Liver (tissue), 9 donors: ENCODE measurements around the gene LPIN3. TPM values are rescaled to one million over a fixed set of nuclear protein-coding genes. Genes with fewer than 3 reads are reported as not detected.

Experiments used
- DNase-seq: peaks from one replicate; pipeline ENCODE4 v3.0.0-alpha.2; 2017; ENCODE audit warnings: low spot score
- H3K27ac ChIP-seq, 2 donors: one replicate each; pipeline ENCODE4 v1.7.0; 2013; ENCODE audit warnings: inconsistent platforms in 2 of 2, low read length in 2 of 2, control low read depth in 1 of 2, low read depth in 1 of 2, mild to moderate bottlenecking in 1 of 2
- H3K27me3 ChIP-seq, 4 donors: one replicate each; pipeline versions ENCODE4 v1.6.1 to v1.7.0; 2013; ENCODE audit warnings: low read length in 3 of 4, inconsistent platforms in 1 of 4, mild to moderate bottlenecking in 1 of 4, moderate library complexity in 1 of 4; ENCODE audit not compliant: control insufficient read depth in 4 of 4, insufficient read depth in 4 of 4
- H3K36me3 ChIP-seq, 4 donors: one replicate each; pipeline versions ENCODE4 v1.6.1 to v1.7.0; 2013; ENCODE audit warnings: low read length in 3 of 4, mild to moderate bottlenecking in 3 of 4, low read depth in 1 of 4, moderate library complexity in 1 of 4; ENCODE audit not compliant: control insufficient read depth in 4 of 4, insufficient read depth in 3 of 4
- H3K4me1 ChIP-seq, 4 donors: one replicate each; pipeline versions ENCODE4 v1.6.1 to v1.7.0; 2013; ENCODE audit warnings: low read length in 3 of 4, mild to moderate bottlenecking in 3 of 4, moderate library complexity in 1 of 4; ENCODE audit not compliant: control insufficient read depth in 4 of 4, insufficient read depth in 4 of 4
- H3K4me3 ChIP-seq, 3 donors: one replicate each; pipeline versions ENCODE4 v1.6.1 to v1.7.0; 2013; ENCODE audit warnings: low read length in 3 of 3, control low read depth in 1 of 3, low read depth in 1 of 3, mild to moderate bottlenecking in 1 of 3
- H3K9ac ChIP-seq, 2 donors: one replicate each; pipeline ENCODE4 v1.7.0; 2013; ENCODE audit warnings: low read length in 2 of 2, mild to moderate bottlenecking in 2 of 2, moderate library complexity in 2 of 2, control low read depth in 1 of 2, low read depth in 1 of 2
- H3K9me3 ChIP-seq, 4 donors: one replicate each; pipeline versions ENCODE4 v1.6.1 to v1.7.0; 2013; ENCODE audit warnings: low read length in 3 of 4; ENCODE audit not compliant: control insufficient read depth in 4 of 4
- ATF3 ChIP-seq: IDR thresholded peaks from 2 replicates; pipeline ENCODE4 v1.6.1; 2016; ENCODE audit warnings: antibody characterized with exemption
- CTCF ChIP-seq: fragments of 150-350 bp; IDR thresholded peaks from 2 replicates; pipeline ENCODE4 v1.5.1; 2017; ENCODE audit warnings: improper control_type of control experiment, low read depth, low read length; ENCODE audit not compliant: missing input control
- EGR1 ChIP-seq, 2 donors: IDR thresholded peaks; 2 replicates each; pipeline ENCODE4 v1.6.1; 2016 to 2018; ENCODE audit warnings: antibody characterized with exemption in 2 of 2, low read depth in 2 of 2
- FOXA2 ChIP-seq: IDR thresholded peaks from 2 replicates; pipeline ENCODE4 v1.6.1; 2016; ENCODE audit warnings: antibody characterized with exemption
- GABPA ChIP-seq, 2 donors: IDR thresholded peaks in 1 of 2; conservative IDR thresholded peaks in 1 of 2; 2 replicates each; pipeline ENCODE4 v1.6.1; 2016; ENCODE audit warnings: antibody characterized with exemption in 2 of 2, mild to moderate bottlenecking in 1 of 2, moderate library complexity in 1 of 2
- HNF4G ChIP-seq: IDR thresholded peaks from 2 replicates; pipeline ENCODE4 v1.6.1; 2016; ENCODE audit warnings: antibody characterized with exemption
- JUND ChIP-seq, 2 donors: IDR thresholded peaks; 2 replicates each; pipeline ENCODE4 v1.6.1; 2016; ENCODE audit warnings: antibody characterized with exemption in 2 of 2
- MAX ChIP-seq: IDR thresholded peaks from 2 replicates; pipeline ENCODE4 v1.6.1; 2016; ENCODE audit warnings: antibody characterized with exemption
- NR2F2 ChIP-seq: IDR thresholded peaks from 2 replicates; pipeline ENCODE4 v1.6.1; 2016; ENCODE audit warnings: antibody characterized with exemption
- REST ChIP-seq: IDR thresholded peaks from 2 replicates; pipeline ENCODE4 v1.6.1; 2016; ENCODE audit warnings: antibody characterized with exemption, mild to moderate bottlenecking
- RXRA ChIP-seq, 2 donors: IDR thresholded peaks; 2 replicates each; pipeline ENCODE4 v1.6.1; 2017 to 2018; ENCODE audit warnings: antibody characterized with exemption in 2 of 2, mild to moderate bottlenecking in 1 of 2
- SP1 ChIP-seq: IDR thresholded peaks from 2 replicates; pipeline ENCODE4 v1.6.1; 2018; ENCODE audit warnings: antibody characterized with exemption, mild to moderate bottlenecking
- TAF1 ChIP-seq: conservative IDR thresholded peaks from 2 replicates; pipeline ENCODE4 v1.6.1; 2016; ENCODE audit warnings: antibody characterized with exemption, mild to moderate bottlenecking
- YY1 ChIP-seq: IDR thresholded peaks from 2 replicates; pipeline ENCODE4 v1.6.1; 2016; ENCODE audit warnings: antibody characterized with exemption, mild to moderate bottlenecking
- ZBTB33 ChIP-seq: IDR thresholded peaks from 2 replicates; pipeline ENCODE4 v1.6.1; 2016; ENCODE audit warnings: antibody characterized with exemption
- WGBS: extraction: QIAGEN DNeasy Blood & Tissue Kit; methylation state at CpG from one replicate; pipeline ENCODE4 v1.1.7; 2013; 5-methylcytosine and 5-hydroxymethylcytosine counted together
- polyA plus RNA-seq, 2 donors: library from polyadenylated mRNA; stranded (reverse) in 1 of 2; unstranded in 1 of 2; fragments of 200-250 nt in 1 of 2; fragments of >200 nt in 1 of 2; fragmentation: Nextera tagmentation in 1 of 2; extraction: Ambion mirVana in 1 of 2; gene quantifications; one replicate each; pipeline versions ENCODE4 v1.2.1 to v1.2.3, GENCODE V29; 2013 to 2015
- total RNA-seq, 2 donors: library from RNA; depleted of rRNA; stranded (reverse); fragments of >200 nt; gene quantifications; one replicate each; pipeline ENCODE4 v1.2.3, GENCODE V29; 2014
- donor health status: healthy.
- donor health status: healthy.
- donor health status: healthy.
- donor health status: healthy.
- donor health status: healthy.

The LPIN3 gene
- total and polyA plus RNA-seq, 4 donors = 1.5 to 32.4 (median 13.4) TPM

- TF ChIP-seq FOXA2 (no peak), EGR1 (IDR thresholded peaks at IDR 0.05; ENCODE audit: low read depth in 2 of 2) (no peak), ATF3 (no peak), RXRA (IDR thresholded peaks at IDR 0.05) (no peak), JUND (IDR thresholded peaks at IDR 0.05) (no peak), YY1 (no peak), TAF1 (no peak)
Measured at GRCh38 chr20:41357424-41358163, 17.0 kb downstream of the LPIN3 start (continued).

GRCh38 chr20:41358230-41358629 is 17.6 kb downstream of the LPIN3 start:
- H3K27ac ChIP-seq = no peak overlapping the region
- DNase-seq = no peak
- H3K9me3 ChIP-seq = no peaks in the 10 kb centered on the region
- H3K36me3 ChIP-seq = peaks cover 0 to 30% (median 4%) of the 10 kb centered on the region in 4 donors
- H3K4me1 ChIP-seq = peaks cover 4 to 14% (median 11%) of the 10 kb centered on the region in 4 donors
- no peaks in the 10 kb centered on the region for H3K27me3 ChIP-seq
- H3K4me3 ChIP-seq = no peak overlapping the region
- TF ChIP-seq SP1 = no peak
- no peak for TF ChIP-seq MAX
- TF ChIP-seq NR2F2 = no peak
- no peak for TF ChIP-seq EGR1 (IDR thresholded peaks at IDR 0.05; ENCODE audit: low read depth in 2 of 2)
- TF ChIP-seq GABPA (IDR thresholded peaks at IDR 0.05 in 1 of 2, conservative IDR thresholded peaks at IDR 0.05 in 1 of 2) = no peak
- TF ChIP-seq REST = no peak
- TF ChIP-seq TAF1 = no peak
- no peak for TF ChIP-seq RXRA (IDR thresholded peaks at IDR 0.05)
- no peak for TF ChIP-seq CTCF
- no peak for TF ChIP-seq ZBTB33
- no peak for TF ChIP-seq HNF4G
- no peak for TF ChIP-seq YY1
- 80% methylated on average over 9 of the region's 9 CpGs for WGBS
- no peak overlapping the region for H3K9ac ChIP-seq
